ENCODE data around the gene SERINC2.
"Not testable (repeated sequence)": the region's sequence is repeated elsewhere in the genome, so short reads cannot be mapped to it uniquely, and the experiment has no call there.

SERINC2 gene

DNA sequence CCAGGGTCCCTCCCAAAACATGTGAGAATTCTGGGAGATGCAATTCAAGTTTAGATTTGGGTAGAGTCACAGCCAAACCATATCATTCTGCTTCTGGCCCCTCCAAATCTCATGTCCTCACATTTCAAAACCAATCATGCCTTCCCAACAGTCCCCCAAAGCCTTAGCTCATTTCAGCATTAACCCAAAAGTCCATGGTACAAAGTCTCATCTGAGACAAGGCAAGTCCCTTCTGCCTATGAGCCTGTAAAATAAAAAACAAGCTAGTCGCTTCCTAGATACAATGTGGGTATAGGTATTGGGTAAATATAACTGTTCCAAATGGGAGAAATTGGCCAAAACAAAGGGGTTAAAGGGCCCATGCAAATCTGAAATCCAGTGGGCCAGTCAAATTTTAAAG, 59.7 kb downstream of the SERINC2 start:
- DNase-seq = not testable (repeated sequence)

DNA sequence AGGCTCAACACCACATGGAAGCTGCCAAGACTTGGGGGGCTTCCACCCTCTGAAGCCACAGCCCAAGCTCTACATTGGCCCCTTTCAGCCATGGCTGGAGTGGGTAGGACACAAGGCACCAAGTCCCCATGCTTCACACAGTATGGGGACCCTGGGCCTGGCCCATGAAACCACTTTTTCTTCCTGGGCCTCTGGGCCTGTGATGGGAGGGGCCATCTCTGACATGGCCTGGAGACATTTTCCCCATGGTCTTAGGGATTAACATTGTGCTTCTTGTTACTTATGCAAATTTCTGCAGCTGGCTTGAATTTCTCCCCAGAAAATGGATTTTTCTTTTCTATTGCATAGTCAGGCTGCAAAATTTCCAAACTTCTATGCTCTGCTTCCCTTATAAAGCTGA, 60.5 kb downstream of the SERINC2 start:
- DNase-seq = not testable (repeated sequence)

DNA sequence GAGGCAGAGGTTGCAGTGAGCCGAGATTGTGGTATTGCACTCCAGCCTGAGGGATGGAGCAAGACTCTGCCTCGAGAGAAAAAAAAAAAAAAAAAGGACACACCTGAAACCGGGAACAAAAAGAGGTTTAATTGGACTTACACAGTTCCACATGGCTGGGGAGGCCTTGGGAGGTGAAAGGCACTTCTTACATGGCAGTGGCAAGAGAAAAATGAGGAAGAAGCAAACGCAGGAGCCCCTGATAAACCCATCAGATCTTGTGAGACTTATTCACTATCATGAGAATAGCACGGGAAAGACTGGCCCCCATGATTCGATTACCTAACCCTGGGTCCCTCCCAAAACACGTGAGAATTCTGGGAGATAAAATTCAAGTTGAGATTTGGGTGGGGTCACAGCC, 61.6 kb downstream of the SERINC2 start:
- DNase-seq = not testable (repeated sequence)

DNA sequence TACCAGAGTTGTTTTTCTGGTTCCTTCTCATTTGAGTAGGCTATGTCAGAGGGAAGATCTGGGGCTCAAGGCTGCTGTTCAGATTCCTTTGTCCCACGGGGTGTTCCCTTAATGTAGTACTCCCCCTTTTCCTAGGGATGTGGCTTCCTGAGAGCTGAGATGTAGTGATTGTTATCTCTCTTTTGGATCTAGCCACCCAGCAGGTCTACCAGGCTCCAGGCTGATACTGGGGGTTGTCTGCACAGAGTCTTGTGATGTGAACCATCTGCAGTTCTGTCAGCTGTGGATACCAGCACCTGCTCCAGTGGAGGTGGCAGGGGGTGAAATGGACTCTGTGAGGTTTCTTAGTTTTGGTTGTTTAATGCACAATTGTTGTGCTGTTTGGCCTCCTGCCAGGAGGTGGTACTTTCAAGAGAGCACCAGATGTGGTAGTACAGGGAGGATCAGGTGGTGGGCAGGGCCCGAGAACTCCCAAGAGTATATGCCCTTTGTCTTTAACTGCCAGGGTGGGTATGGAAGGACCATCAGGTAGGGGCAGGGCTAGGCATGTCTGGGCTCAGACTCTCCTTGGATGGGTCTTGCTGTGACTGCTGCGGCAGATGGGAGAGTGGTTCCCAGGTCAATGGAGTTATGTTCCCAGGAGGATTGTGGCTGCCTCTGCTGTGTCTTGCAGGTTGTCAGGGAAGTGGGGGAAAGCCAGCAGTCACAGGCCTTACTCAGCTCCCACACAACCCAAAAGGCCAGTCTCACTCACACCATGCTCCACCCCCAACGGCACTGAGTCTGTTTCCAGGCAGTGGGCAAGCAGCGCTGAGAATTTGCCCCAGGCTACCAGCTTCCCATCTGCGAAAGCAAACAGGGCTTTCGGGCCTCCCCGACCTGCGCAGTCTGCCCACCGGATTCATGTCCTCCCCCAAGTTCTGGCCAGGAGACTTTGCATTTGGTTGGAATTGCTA, 64.2 kb downstream of the SERINC2 start:
- DNase-seq = no peak

DNA sequence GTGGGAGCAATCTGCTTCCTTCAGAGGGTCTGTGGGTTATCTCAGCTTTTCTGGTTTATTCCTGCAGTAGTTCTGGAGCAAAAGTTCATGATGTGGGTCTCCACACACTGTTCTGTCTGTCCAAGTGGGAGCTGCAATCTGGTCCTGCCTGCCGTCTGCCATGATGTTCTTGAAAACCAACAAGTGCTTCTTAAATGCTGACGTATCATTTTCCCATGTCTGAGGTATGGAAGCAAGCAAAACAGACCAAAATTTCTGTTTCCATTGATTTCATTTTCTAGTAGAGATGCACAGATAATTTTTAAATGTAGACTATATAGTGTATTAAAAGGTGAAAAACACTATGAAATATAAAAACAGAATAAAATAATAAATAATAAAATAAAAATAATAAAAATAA, 65.2 kb downstream of the SERINC2 start:
- DNase-seq = no peak

DNA sequence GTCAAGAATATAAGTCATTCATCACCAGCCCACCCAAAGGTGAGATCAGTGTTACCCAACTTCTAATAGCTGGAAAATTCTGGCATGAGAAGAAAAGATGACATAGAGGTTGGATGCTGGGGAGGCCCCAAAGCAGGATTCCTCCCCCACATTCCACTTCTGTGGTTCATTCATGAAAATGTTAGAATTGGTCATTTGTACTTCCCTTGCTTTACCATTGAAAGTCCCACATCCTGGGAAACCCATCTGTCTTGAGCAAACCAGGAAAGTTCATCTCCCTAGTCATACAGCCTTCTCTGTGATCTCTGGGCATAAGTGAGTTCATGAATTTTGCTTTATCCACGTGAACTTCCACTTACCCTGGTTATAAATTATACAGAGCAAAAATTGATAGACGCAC, 66.8 kb downstream of the SERINC2 start:
- no peak for DNase-seq

DNA sequence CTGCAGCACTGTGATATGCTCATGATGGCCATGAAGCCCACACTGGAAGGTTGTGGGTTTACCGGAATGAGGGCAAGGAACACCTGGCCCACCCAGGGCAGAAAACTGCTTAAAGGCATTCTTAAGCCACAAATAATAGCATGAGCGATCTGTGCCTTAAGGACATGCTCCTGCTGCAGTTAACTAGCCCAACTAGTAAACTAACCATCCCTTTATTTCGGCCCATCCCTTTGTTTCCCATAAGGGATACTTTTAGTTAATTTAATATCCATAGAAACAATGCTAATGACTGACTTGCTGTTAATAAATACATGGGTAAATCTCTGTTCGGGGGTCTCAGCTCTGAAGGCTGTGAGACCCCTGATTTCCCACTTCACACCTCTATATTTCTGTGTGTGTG, 67.4 kb downstream of the SERINC2 start:
- DNase-seq = not testable (repeated sequence)

DNA sequence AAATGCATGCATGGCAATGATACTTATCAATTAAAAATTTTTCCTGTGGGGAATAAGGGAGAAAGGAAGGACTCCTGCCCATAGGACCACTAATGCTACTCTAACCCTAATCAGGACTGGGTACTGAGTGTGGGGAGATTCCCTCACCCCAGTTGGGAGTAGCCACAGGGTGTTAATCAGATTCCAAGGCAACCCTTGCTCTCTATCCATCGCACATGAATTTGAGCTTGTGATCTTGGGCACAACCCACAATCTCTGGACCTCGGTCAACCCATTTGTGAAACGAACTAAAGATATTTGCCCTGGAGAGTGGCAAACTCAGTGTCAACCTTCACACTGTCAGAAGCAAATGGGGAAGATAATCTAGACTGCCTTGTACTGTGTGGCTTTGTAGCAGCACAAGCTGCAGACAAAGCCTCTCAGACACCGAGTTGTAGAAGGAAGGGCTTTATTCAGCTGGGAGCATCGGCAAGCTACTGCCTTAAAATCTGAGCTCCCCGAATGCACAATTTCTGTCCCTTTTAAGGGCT, 69.5 kb downstream of the SERINC2 start:
- no peak for DNase-seq

DNA sequence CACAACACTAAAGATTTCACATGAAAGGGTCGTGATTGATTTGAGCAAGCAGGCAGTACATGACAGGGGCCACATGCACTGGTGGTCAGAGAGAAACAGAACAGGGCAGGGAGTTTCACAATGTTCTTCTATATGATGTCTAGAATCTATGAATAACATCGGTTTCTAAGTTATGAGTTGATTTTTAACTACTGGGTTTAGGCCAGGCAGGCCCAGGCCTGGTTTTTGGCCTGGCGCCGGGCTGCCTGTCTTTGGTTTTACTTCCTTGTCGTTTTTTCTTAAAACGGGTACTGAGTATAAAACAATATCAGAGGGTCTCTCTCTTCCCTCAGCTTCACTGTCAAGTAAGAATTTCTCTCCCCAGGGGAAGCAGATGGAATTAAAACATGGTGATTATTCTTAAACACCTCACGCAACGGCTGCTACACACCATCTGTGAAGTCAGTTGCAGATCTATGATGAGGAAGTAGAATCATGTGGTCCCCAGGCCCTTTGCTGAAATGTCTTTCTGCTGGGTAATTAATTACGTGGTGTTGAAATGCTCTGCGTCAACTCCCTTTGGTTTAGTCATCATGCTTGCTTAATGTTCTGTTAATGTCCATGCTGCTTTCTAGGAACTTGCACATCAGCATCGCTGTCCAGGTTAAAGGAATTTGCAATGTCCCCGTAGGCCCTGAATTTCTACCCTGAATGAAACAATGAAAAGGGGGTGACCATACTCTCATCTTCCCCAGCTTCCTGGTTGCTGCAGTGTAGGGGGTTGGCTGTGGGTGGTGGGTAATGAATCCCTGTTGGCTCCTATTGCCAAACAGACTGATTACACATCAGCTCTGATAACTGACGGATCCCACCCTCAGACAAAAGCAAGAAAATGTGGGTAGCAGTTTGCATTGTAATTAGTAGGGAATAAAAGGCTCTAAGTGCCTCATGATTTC, 70.3 kb downstream of the SERINC2 start:
- DNase-seq = no peak

Measured in NCI-H510A (cell line).